CD14-positive monocyte (primary cell): ENCODE data around the gene MYOD1. TPM values are rescaled to one million over a fixed set of nuclear protein-coding genes. Genes with fewer than 3 reads are reported as not detected.

Source experiments
- DNase-seq, 3 donors: peaks; one replicate each; pipeline ENCODE4 v3.0.0-alpha.2; 2011 to 2022
- H2AFZ ChIP-seq: 2 replicates; pipeline ENCODE4 v1.6.0; 2012; ENCODE audit warnings: mild to moderate bottlenecking, low read depth, low read length, inconsistent platforms; ENCODE audit not compliant: insufficient read depth, poor library complexity, severe bottlenecking
- H3K27ac ChIP-seq, 2 donors: 1 replicate in 1 of 2; 2 replicates in 1 of 2; pipeline ENCODE4 v1.5.1; 2012 to 2013; ENCODE audit warnings: low read length in 2 of 2, control low read depth in 1 of 2, inconsistent platforms in 1 of 2, low read depth in 1 of 2, mild to moderate bottlenecking in 1 of 2
- H3K27me3 ChIP-seq, 2 donors: one replicate each; pipeline versions ENCODE4 v1.6.0 to v1.6.1; 2011 to 2013; ENCODE audit warnings: low read length in 2 of 2; ENCODE audit not compliant: control insufficient read depth in 2 of 2, insufficient read depth in 2 of 2
- H3K36me3 ChIP-seq, 2 donors: replicated peaks in 1 of 2; 1 replicate in 1 of 2; 2 replicates in 1 of 2; pipeline versions ENCODE4 v1.5.1 to v1.6.1; 2012 to 2013; ENCODE audit warnings: low read length in 2 of 2, control low read depth in 1 of 2, inconsistent platforms in 1 of 2, mild to moderate bottlenecking in 1 of 2; ENCODE audit not compliant: insufficient read depth in 2 of 2, control insufficient read depth in 1 of 2
- H3K4me1 ChIP-seq, 2 donors: 1 replicate in 1 of 2; 2 replicates in 1 of 2; pipeline versions ENCODE4 v1.5.1 to v1.6.1; 2012 to 2013; ENCODE audit warnings: low read length in 2 of 2, control low read depth in 1 of 2, inconsistent platforms in 1 of 2, mild to moderate bottlenecking in 1 of 2, moderate library complexity in 1 of 2; ENCODE audit not compliant: insufficient read depth in 2 of 2, control insufficient read depth in 1 of 2
- H3K4me2 ChIP-seq: replicated peaks from 2 replicates; pipeline ENCODE3; 2012; ENCODE audit warnings: low read length, moderate library complexity, mild to moderate bottlenecking; ENCODE audit not compliant: poor library complexity, severe bottlenecking; ENCODE audit errors: extremely low read depth
- H3K4me3 ChIP-seq, 3 experiments: fragments of 200-600 bp in 1 of 3; sonication (generic) in 1 of 3; replicated peaks in 1 of 3; 1 replicate in 2 of 3; 2 replicates in 1 of 3; pipeline ENCODE4 v1.5.1; 2011 to 2013; ENCODE audit warnings: low read length in 3 of 3, mild to moderate bottlenecking in 3 of 3, control low read depth in 2 of 3, low read depth in 2 of 3, inconsistent platforms in 1 of 3, moderate library complexity in 1 of 3
- H3K79me2 ChIP-seq: 2 replicates; pipeline ENCODE4 v1.6.0; 2012; ENCODE audit warnings: mild to moderate bottlenecking, control low read depth, inconsistent platforms, low read length, moderate library complexity; ENCODE audit not compliant: insufficient read depth
- H3K9ac ChIP-seq: 2 replicates; pipeline ENCODE4 v1.6.0; 2017; ENCODE audit warnings: low read length, mild to moderate bottlenecking; ENCODE audit not compliant: insufficient read depth, poor library complexity, severe bottlenecking
- H3K9me3 ChIP-seq, 2 donors: replicated peaks in 1 of 2; 1 replicate in 1 of 2; 2 replicates in 1 of 2; pipeline versions ENCODE4 v1.5.1 to v1.6.1; 2012 to 2013; ENCODE audit warnings: low read length in 2 of 2, control low read depth in 1 of 2; ENCODE audit not compliant: control insufficient read depth in 1 of 2, insufficient read depth in 1 of 2
- H4K20me1 ChIP-seq: 2 replicates; pipeline ENCODE4 v1.6.0; 2012; ENCODE audit warnings: mild to moderate bottlenecking, low read length, control low read depth, moderate library complexity; ENCODE audit not compliant: insufficient read depth
- H3K27ac Mint-ChIP-seq, 7 donors: one replicate each; pipeline ENCODE4 v1.8.0; 2020; ENCODE audit warnings: mild to moderate bottlenecking in 7 of 7, mixed read lengths in 7 of 7, moderate library complexity in 6 of 7, inconsistent platforms in 2 of 7
- H3K27me3 Mint-ChIP-seq, 3 donors: one replicate each; pipeline ENCODE4 v1.8.0; 2021 to 2022; ENCODE audit warnings: low read depth in 3 of 3, mild to moderate bottlenecking in 3 of 3, mixed read lengths in 3 of 3, moderate library complexity in 3 of 3, inconsistent platforms in 1 of 3
- H3K36me3 Mint-ChIP-seq, 2 donors: one replicate each; pipeline ENCODE4 v1.8.0; 2020; ENCODE audit warnings: mixed read lengths in 2 of 2, inconsistent platforms in 1 of 2, mild to moderate bottlenecking in 1 of 2
- H3K4me1 Mint-ChIP-seq: one replicate; pipeline ENCODE4 v1.8.0; 2020; ENCODE audit warnings: mild to moderate bottlenecking, mixed read lengths
- H3K4me3 Mint-ChIP-seq, 2 donors: one replicate each; pipeline ENCODE4 v1.8.0; 2020; ENCODE audit warnings: mild to moderate bottlenecking in 2 of 2, mixed read lengths in 2 of 2, moderate library complexity in 1 of 2
- H3K9me3 Mint-ChIP-seq, 7 donors: one replicate each; pipeline ENCODE4 v1.8.0; 2020 to 2022; ENCODE audit warnings: mixed read lengths in 7 of 7, mild to moderate bottlenecking in 6 of 7, moderate library complexity in 6 of 7, inconsistent platforms in 2 of 7
- CTCF ChIP-seq: fragments of 200-600 bp; IDR thresholded peaks from one replicate; pipeline ENCODE4 v1.8.0; 2022; ENCODE audit warnings: antibody characterized with exemption, mild to moderate bottlenecking
- whole genome bisulfite sequencing: methylation state at CpG from one replicate; pipeline ENCODE4 v1.1.5; 2013; ENCODE audit warnings: missing lambda C conversion rate; ENCODE audit not compliant: insufficient coverage; 5-methylcytosine and 5-hydroxymethylcytosine counted together
- intact Hi-C, 2 donors: fragments of 100-400 bp; cut with micrococcal nuclease; formaldehyde crosslinking; loops; one replicate each; pipeline versions ENCODE4 v1.15.0 to v1.15.1; 2023
- polyA plus RNA-seq, 3 donors: library from polyadenylated mRNA; depleted of rRNA in 1 of 3; unstranded in 2 of 3; stranded (reverse) in 1 of 3; fragments of 300-500 nt in 2 of 3; fragments of >200 nt in 1 of 3; fragmentation: Illumina TruSeq in 2 of 3; gene quantifications; 1 replicate in 2 of 3; 2 replicates in 1 of 3; pipeline ENCODE4 v1.2.3, GENCODE V29; 2012 to 2021

Gene MYOD1
- polyA plus RNA-seq, 3 donors = not detected

GRCh38 chr11:17745023-17745772 lies 25.8 kb downstream of the MYOD1 start:
- H3K9ac ChIP-seq = no peak overlapping the region
- H3K4me1 ChIP-seq = no peaks in the 10 kb centered on the region
- no peak overlapping the region for H2AFZ ChIP-seq
- no peaks in the 10 kb centered on the region for H4K20me1 ChIP-seq
- no peak overlapping the region for H3K4me3 ChIP-seq
- H3K27me3 ChIP-seq = peaks cover 0 to 3% of the 10 kb centered on the region in 2 donors
- H3K4me2 ChIP-seq = no peak overlapping the region
- no peak for TF ChIP-seq CTCF
- H3K36me3 ChIP-seq = no peaks in the 10 kb centered on the region
- Mint-ChIP-seq H3K4me3 (no peak overlapping the region), H3K27me3 (peaks cover 8 to 15% (median 12%) of the 10 kb centered on the region in 3 donors), H3K9me3 (no peaks in the 10 kb centered on the region), H3K36me3 (no peaks in the 10 kb centered on the region), H3K4me1 (no peaks in the 10 kb centered on the region), H3K27ac (no peak overlapping the region)
- H3K79me2 ChIP-seq = no peaks in the 10 kb centered on the region
- DNase-seq = no peak
- intact Hi-C loops = no loop called here
- no peak overlapping the region for H3K27ac ChIP-seq
- 91% methylated on average over 13 of the region's 20 CpGs for WGBS
- no peaks in the 10 kb centered on the region for H3K9me3 ChIP-seq

GRCh38 chr11:17746096-17746495 lies 26.7 kb downstream of the MYOD1 start:
- Histone ChIP-seq H3K4me3 (no peak overlapping the region), H3K9me3 (no peaks in the 10 kb centered on the region), H3K4me2 (no peak overlapping the region), H2AFZ (no peak overlapping the region), H3K27ac (no peak overlapping the region), H3K36me3 (no peaks in the 10 kb centered on the region), H3K9ac (no peak overlapping the region), H4K20me1 (no peaks in the 10 kb centered on the region), H3K79me2 (no peaks in the 10 kb centered on the region), H3K4me1 (no peaks in the 10 kb centered on the region), H3K27me3 (no peaks in the 10 kb centered on the region)
- H3K4me1 Mint-ChIP-seq = no peaks in the 10 kb centered on the region
- H3K27me3 Mint-ChIP-seq = peaks cover 8 to 14% (median 11%) of the 10 kb centered on the region in 3 donors
- H3K4me3 Mint-ChIP-seq = no peak overlapping the region
- intact Hi-C loops = no loop called here
- H3K27ac Mint-ChIP-seq = no peak overlapping the region
- 86% methylated on average over 10 of the region's 11 CpGs for WGBS
- TF ChIP-seq CTCF = no peak
- no peak for DNase-seq
- H3K36me3 Mint-ChIP-seq = no peaks in the 10 kb centered on the region
- H3K9me3 Mint-ChIP-seq = no peaks in the 10 kb centered on the region
